ENCODE data around the gene SCN5A.

The SCN5A gene

DNA sequence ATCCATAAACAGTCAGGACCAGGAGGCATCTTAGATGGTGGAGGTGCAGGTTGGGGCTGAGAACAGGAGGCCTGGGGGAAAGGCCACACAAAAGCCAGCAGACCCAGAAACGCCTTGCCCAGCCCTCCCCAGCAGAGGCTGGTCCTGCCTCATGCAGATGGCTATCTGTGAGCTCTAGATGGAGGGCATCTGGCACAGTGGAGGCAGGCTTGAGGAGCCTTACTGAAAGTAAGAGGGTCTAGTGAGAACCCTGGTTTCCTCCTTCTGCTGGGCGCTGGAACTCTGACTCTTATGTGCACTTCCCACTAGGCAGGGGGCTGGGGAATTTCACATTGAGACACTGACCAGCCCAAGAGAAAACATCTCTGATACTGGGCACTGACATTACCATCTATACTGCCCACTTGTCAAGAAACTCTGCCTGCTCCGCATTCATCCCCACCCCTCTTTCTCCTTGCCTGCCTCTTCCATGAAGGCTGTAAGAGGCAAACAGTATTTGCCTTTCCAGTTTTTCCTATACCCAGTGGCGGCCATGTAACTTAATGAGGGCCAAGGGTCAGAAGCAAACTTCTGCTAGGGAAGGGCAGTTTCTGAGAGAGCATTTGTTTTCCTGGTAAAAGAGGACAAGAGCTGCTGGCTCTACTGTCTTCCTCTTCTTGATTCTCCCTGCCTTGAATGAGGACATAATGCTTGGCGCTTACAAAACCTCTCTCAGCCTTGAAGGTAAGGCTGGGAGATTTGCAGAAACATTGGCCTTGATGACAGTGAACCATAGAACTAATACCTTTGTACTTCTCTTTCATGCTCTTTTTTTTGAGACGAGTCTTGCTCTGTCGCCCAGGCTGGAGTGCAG lies 4.4 kb upstream of the SCN5A start:
- H3K4me3 ChIP-seq (ENCODE audit: control insufficient read depth in 1 of 7, extremely low read depth in 1 of 7, insufficient read depth in 4 of 7, low read depth in 2 of 7, low read length in 6 of 7) = no peak overlapping the region
- WGBS (ENCODE audit: insufficient coverage) = 91% methylated on average over 5 of the region's 7 CpGs
- peaks cover 0 to 17% (median 13%) of the 10 kb centered on the region in 4 experiments for H3K4me1 ChIP-seq (ENCODE audit: control extremely low read depth in 1 of 4, control insufficient read depth in 4 of 4, insufficient read depth in 4 of 4, low read length in 3 of 4)
- ChIA-PET CTCF (interaction anchor here (1.1 to 4.7 kb wide), 6 partner anchors 10 to 346 kb away, joined by 3 to 42 read pairs (median 3); no protein-coding TSS in a partner anchor), POLR2A (no interaction called here)
- H3K27ac ChIP-seq (ENCODE audit: insufficient read depth in 1 of 2, low read depth in 1 of 2, low read length in 2 of 2, poor library complexity in 1 of 2, severe bottlenecking in 2 of 2) = no peak overlapping the region
- DNase-seq = no peak
- peaks cover 4 to 54% (median 28%) of the 10 kb centered on the region in 5 experiments for H3K27me3 ChIP-seq (replicated peaks in 2 of 5; ENCODE audit: control insufficient read depth in 4 of 5, insufficient read depth in 5 of 5, low read length in 4 of 5)
- H3K9me3 ChIP-seq (ENCODE audit: control extremely low read depth in 1 of 5, control insufficient read depth in 4 of 5, insufficient read depth in 2 of 5, low read depth in 1 of 5, low read length in 4 of 5) = no peaks in the 10 kb centered on the region
- no peaks in the 10 kb centered on the region for H3K36me3 ChIP-seq (ENCODE audit: control insufficient read depth in 4 of 4, insufficient read depth in 4 of 4, low read length in 3 of 4)

DNA sequence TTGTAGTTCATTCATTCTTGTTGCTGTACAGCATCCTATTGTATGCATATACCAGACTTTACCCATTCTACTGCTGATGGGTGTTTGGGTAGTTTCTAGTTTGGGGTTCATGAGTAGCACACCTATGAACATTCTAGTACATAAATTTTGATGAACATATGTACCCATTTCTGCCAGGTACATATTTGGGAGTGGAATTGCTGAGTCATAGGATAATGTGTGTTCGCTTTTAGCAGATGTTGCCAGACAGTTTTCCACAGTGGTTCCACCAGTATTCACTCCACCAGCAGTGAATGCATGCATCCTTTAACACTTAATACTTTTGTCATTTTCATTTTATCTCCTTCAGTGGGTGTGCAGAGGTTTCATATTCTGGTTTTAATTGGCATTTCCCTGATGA lies 3.4 kb upstream of the SCN5A start:
- peaks cover 0 to 19% (median 16%) of the 10 kb centered on the region in 4 experiments for H3K4me1 ChIP-seq (ENCODE audit: control extremely low read depth in 1 of 4, control insufficient read depth in 4 of 4, insufficient read depth in 4 of 4, low read length in 3 of 4)
- no peak for DNase-seq
- H3K4me3 ChIP-seq (ENCODE audit: control insufficient read depth in 1 of 7, extremely low read depth in 1 of 7, insufficient read depth in 4 of 7, low read depth in 2 of 7, low read length in 6 of 7) = no peak overlapping the region
- no peak overlapping the region for H3K27ac ChIP-seq (ENCODE audit: insufficient read depth in 1 of 2, low read depth in 1 of 2, low read length in 2 of 2, poor library complexity in 1 of 2, severe bottlenecking in 2 of 2)
- H3K9me3 ChIP-seq (ENCODE audit: control extremely low read depth in 1 of 5, control insufficient read depth in 4 of 5, insufficient read depth in 2 of 5, low read depth in 1 of 5, low read length in 4 of 5) = no peaks in the 10 kb centered on the region
- no peaks in the 10 kb centered on the region for H3K36me3 ChIP-seq (ENCODE audit: control insufficient read depth in 4 of 4, insufficient read depth in 4 of 4, low read length in 3 of 4)
- ChIA-PET POLR2A (no interaction called here), CTCF (interaction anchor here (1.1 to 4.7 kb wide), 6 partner anchors 9 to 347 kb away, joined by 3 to 42 read pairs (median 4); partner anchors contain the start of gene EXOG)
- 100% methylated on average over 1 of the region's 1 CpG for WGBS (ENCODE audit: insufficient coverage)
- peaks cover 4 to 56% (median 35%) of the 10 kb centered on the region in 5 experiments for H3K27me3 ChIP-seq (replicated peaks in 2 of 5; ENCODE audit: control insufficient read depth in 4 of 5, insufficient read depth in 5 of 5, low read length in 4 of 5)

DNA sequence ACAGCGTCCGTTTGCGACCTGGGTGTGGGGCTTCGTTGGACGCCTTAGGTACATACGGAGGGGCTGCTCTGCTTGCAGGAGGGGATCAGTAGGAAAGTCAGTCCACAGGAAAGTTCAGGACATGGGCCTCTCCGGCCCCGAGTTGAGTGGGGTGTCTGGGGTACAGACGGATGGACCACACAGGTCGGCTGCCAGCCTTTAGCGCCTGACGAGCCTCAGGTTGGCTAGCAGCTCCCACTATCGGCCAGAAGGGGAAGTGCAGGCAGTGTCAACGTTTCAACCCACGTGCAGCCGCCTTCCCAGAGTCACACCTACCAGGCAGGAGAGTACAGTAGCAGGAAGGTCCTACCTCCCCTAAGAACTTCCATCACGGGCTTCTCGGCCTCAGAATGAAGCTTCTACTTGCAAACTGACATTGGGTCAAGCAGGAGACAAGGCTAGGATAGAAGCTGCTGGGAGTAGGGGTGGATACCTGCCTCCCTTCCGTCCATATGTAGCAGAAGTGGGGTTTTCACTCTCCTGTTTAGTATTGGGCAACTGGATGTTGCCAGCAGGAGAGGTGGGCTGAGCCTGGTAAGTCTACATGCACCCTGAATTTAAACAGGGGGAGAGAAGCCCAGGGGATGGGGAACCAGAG lies 1.8 kb upstream of the SCN5A start:
- Histone ChIP-seq H3K27me3 (replicated peaks in 2 of 5; ENCODE audit: control insufficient read depth in 4 of 5, insufficient read depth in 5 of 5, low read length in 4 of 5) (peaks cover 4 to 51% (median 35%) of the 10 kb centered on the region in 5 experiments), H3K4me1 (ENCODE audit: control extremely low read depth in 1 of 4, control insufficient read depth in 4 of 4, insufficient read depth in 4 of 4, low read length in 3 of 4) (peaks cover 0 to 19% (median 16%) of the 10 kb centered on the region in 4 experiments), H3K9me3 (ENCODE audit: control extremely low read depth in 1 of 5, control insufficient read depth in 4 of 5, insufficient read depth in 2 of 5, low read depth in 1 of 5, low read length in 4 of 5) (no peaks in the 10 kb centered on the region), H3K4me3 (ENCODE audit: control insufficient read depth in 1 of 7, extremely low read depth in 1 of 7, insufficient read depth in 4 of 7, low read depth in 2 of 7, low read length in 6 of 7) (peak overlapping the region in 2 of 7 experiments; percentile 25 to 54), H3K36me3 (ENCODE audit: control insufficient read depth in 4 of 4, insufficient read depth in 4 of 4, low read length in 3 of 4) (no peaks in the 10 kb centered on the region), H3K27ac (ENCODE audit: insufficient read depth in 1 of 2, low read depth in 1 of 2, low read length in 2 of 2, poor library complexity in 1 of 2, severe bottlenecking in 2 of 2) (no peak overlapping the region)
- ChIA-PET CTCF (interaction anchor here (0.6 to 4.7 kb wide), 11 partner anchors 9 to 193 kb away, joined by 3 to 42 read pairs (median 3); partner anchors contain the start of gene EXOG), POLR2A (no interaction called here)
- 7% methylated on average over 16 of the region's 19 CpGs for WGBS (ENCODE audit: insufficient coverage)
- peak; percentile 63 to 78 (median 75) for DNase-seq

DNA sequence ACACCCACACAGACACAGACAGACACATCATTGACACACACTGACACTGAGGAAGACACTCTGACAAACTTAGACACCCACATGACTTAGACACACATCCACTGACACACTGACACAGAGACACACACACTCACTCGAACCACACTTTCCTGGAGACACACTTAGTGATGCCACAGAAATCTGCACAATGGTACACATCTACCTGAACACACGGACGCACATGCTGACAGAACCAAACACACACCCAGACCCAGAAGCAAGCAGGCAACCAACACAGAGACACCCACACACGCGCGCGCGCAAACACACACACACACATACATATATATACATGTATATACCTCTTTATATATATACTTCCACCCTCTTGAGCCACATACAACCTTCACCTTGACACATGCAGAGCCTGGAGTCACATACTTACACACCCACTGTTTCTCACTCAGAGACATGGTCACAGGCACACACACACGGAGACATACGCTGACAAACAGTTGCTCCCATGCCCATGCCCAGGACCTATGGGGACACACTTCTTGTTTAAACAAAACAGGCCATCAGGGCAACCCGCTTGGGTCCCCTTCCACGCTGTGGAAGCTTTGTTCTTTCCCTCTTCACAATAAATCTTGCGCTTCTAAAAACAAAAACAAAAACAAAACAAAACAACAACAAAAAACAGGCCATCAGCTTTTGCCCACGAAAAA lies 913 bp upstream of the SCN5A start:
- ChIA-PET CTCF (interaction anchor here (0.6 to 4.7 kb wide), 10 partner anchors 10 to 193 kb away, joined by 3 to 42 read pairs (median 3); partner anchors contain the start of gene EXOG), POLR2A (no interaction called here)
- H3K4me3 ChIP-seq (ENCODE audit: control insufficient read depth in 1 of 7, extremely low read depth in 1 of 7, insufficient read depth in 4 of 7, low read depth in 2 of 7, low read length in 6 of 7) = peak overlapping the region in 3 of 7 experiments; percentile 62 to 68 (median 65)
- no peak overlapping the region for H3K27ac ChIP-seq (ENCODE audit: insufficient read depth in 1 of 2, low read depth in 1 of 2, low read length in 2 of 2, poor library complexity in 1 of 2, severe bottlenecking in 2 of 2)
- H3K36me3 ChIP-seq (ENCODE audit: control insufficient read depth in 4 of 4, insufficient read depth in 4 of 4, low read length in 3 of 4) = no peaks in the 10 kb centered on the region
- peaks cover 0 to 19% (median 16%) of the 10 kb centered on the region in 4 experiments for H3K4me1 ChIP-seq (ENCODE audit: control extremely low read depth in 1 of 4, control insufficient read depth in 4 of 4, insufficient read depth in 4 of 4, low read length in 3 of 4)
- 65% methylated on average over 7 of the region's 14 CpGs for WGBS (ENCODE audit: insufficient coverage)
- no peaks in the 10 kb centered on the region for H3K9me3 ChIP-seq (ENCODE audit: control extremely low read depth in 1 of 5, control insufficient read depth in 4 of 5, insufficient read depth in 2 of 5, low read depth in 1 of 5, low read length in 4 of 5)
- peak in 2 of 3 donors; percentile 27 to 38 for DNase-seq
- peaks cover 4 to 50% (median 38%) of the 10 kb centered on the region in 5 experiments for H3K27me3 ChIP-seq (replicated peaks in 2 of 5; ENCODE audit: control insufficient read depth in 4 of 5, insufficient read depth in 5 of 5, low read length in 4 of 5)

DNA sequence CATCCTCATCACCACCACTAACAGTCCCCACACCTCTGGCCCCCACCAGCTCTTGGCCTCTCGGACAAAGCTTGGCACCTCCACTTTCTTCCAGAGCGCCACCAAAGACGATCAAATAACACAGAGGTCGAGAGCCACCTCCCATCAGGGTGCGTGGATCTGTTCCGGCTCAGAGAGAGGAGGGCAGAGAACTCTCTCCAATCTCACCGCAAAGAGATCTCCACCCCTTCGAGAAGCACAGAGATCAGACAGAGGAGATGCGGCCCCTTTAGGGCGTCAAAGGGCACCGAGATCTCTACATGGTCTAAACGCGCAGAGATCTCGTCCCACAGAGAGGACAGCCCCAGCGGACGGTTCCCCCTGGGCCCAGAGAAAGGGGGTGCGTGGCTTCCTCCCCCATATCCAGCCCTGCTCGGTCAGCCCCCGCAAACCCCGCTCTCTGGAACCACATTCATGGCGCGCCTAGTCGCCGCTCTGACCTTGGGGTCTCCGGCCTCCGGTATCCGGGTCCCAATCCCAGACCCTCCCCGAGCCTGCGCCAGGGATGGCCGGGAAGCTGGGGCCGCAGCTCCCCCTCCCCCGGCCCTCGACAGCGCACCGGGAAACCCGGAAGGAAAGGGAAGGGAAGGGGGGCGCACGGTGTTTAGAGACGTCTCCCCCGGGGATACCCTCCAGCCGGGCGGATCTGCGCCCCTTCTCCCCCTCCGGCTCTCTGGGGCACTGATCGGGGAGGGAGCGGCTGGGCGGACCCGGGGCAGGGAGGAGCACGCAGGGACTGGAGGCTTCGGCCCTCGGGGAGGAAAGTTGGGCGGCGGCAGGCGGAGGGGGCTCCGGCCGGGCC lies 608 bp downstream of the SCN5A start:
- peak in 1 of 3 donors; percentile 12 for DNase-seq
- WGBS (ENCODE audit: insufficient coverage) = 16% methylated on average over 38 of the region's 56 CpGs
- CTCF ChIA-PET = interaction anchor here (4.3 kb wide), 1 partner anchor 193 kb away, joined by 38 read pairs; no protein-coding TSS in a partner anchor
- Histone ChIP-seq H3K27ac (ENCODE audit: insufficient read depth in 1 of 2, low read depth in 1 of 2, low read length in 2 of 2, poor library complexity in 1 of 2, severe bottlenecking in 2 of 2) (no peak overlapping the region), H3K27me3 (replicated peaks in 2 of 5; ENCODE audit: control insufficient read depth in 4 of 5, insufficient read depth in 5 of 5, low read length in 4 of 5) (peaks cover 4 to 50% (median 39%) of the 10 kb centered on the region in 5 experiments), H3K36me3 (ENCODE audit: control insufficient read depth in 4 of 4, insufficient read depth in 4 of 4, low read length in 3 of 4) (no peaks in the 10 kb centered on the region), H3K4me3 (ENCODE audit: control insufficient read depth in 1 of 7, extremely low read depth in 1 of 7, insufficient read depth in 4 of 7, low read depth in 2 of 7, low read length in 6 of 7) (peak overlapping the region; percentile 9 to 70 (median 65)), H3K9me3 (ENCODE audit: control extremely low read depth in 1 of 5, control insufficient read depth in 4 of 5, insufficient read depth in 2 of 5, low read depth in 1 of 5, low read length in 4 of 5) (no peaks in the 10 kb centered on the region), H3K4me1 (ENCODE audit: control extremely low read depth in 1 of 4, control insufficient read depth in 4 of 4, insufficient read depth in 4 of 4, low read length in 3 of 4) (peaks cover 0 to 19% (median 16%) of the 10 kb centered on the region in 4 experiments)
- POLR2A ChIA-PET = no interaction called here

DNA sequence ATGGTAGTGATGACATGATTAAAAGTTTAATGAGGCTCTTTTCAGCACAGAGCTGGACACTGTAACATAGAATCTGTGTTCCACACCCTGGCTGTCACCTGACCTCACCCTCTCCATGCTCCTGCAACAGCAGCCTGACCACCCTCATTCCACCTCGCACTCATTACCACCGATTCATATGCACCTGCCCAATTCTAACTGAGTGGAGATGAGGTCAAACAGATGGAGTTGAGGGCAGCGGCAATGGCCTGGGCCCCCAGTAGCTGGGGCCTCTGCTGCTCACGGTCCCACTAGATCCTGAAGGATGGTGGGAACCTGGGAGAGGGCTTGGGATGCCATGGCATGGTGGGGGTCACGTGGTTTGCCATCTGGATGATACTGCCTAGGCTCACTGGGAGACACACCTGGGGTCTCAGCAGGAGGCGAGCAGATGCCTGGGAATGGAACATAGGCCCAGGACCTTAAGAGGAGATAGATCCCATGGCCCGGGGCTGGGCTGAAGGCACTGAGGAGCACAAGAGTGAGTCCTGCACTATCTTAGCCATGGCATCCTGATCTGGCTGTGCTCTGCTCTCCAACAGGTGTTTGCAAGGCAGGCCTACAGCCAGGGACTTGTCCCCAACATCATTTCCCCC lies 1.3 kb downstream of the SCN5A start:
- CTCF ChIA-PET = interaction anchor here (1.6 to 4.3 kb wide), 5 partner anchors 12 to 352 kb away, joined by 5 to 38 read pairs (median 13); no protein-coding TSS in a partner anchor
- H3K36me3 ChIP-seq (ENCODE audit: control insufficient read depth in 4 of 4, insufficient read depth in 4 of 4, low read length in 3 of 4) = no peaks in the 10 kb centered on the region
- 95% methylated on average over 5 of the region's 7 CpGs for WGBS (ENCODE audit: insufficient coverage)
- H3K27me3 ChIP-seq (replicated peaks in 2 of 5; ENCODE audit: control insufficient read depth in 4 of 5, insufficient read depth in 5 of 5, low read length in 4 of 5) = peaks cover 4 to 50% (median 34%) of the 10 kb centered on the region in 5 experiments
- no peaks in the 10 kb centered on the region for H3K9me3 ChIP-seq (ENCODE audit: control extremely low read depth in 1 of 5, control insufficient read depth in 4 of 5, insufficient read depth in 2 of 5, low read depth in 1 of 5, low read length in 4 of 5)
- H3K27ac ChIP-seq (ENCODE audit: insufficient read depth in 1 of 2, low read depth in 1 of 2, low read length in 2 of 2, poor library complexity in 1 of 2, severe bottlenecking in 2 of 2) = no peak overlapping the region
- no peak for DNase-seq
- POLR2A ChIA-PET = no interaction called here
- peak overlapping the region in 1 of 7 experiments; percentile 66 for H3K4me3 ChIP-seq (ENCODE audit: control insufficient read depth in 1 of 7, extremely low read depth in 1 of 7, insufficient read depth in 4 of 7, low read depth in 2 of 7, low read length in 6 of 7)
- peaks cover 0 to 19% (median 16%) of the 10 kb centered on the region in 4 experiments for H3K4me1 ChIP-seq (ENCODE audit: control extremely low read depth in 1 of 4, control insufficient read depth in 4 of 4, insufficient read depth in 4 of 4, low read length in 3 of 4)

All from common myeloid progenitor, CD34-positive (primary cell).